Measurements from ENCODE around the gene ADGRD1.

The ADGRD1 gene

GRCh38 chr12:131008131-131008912 lies 54.6 kb downstream of the ADGRD1 start:
- no peak for DNase-seq

- DNase-seq = no peak
These were observed 55.2 kb downstream of the ADGRD1 start for GRCh38 chr12:131008913-131009270.

- DNase-seq = no peak
These were observed 56.1 kb downstream of the ADGRD1 start for GRCh38 chr12:131009595-131010395.

GRCh38 chr12:131010396-131011131 lies 56.9 kb downstream of the ADGRD1 start:
- DNase-seq = no peak

- no peak for DNase-seq
These were observed 57.7 kb downstream of the ADGRD1 start for GRCh38 chr12:131011165-131012079.

- no peak for DNase-seq
These were observed 58.8 kb downstream of the ADGRD1 start for GRCh38 chr12:131012279-131013069.

- no peak for DNase-seq
These were observed 59.4 kb downstream of the ADGRD1 start for GRCh38 chr12:131013118-131013517.

GRCh38 chr12:131014343-131014742 lies 60.6 kb downstream of the ADGRD1 start:
- no peak for DNase-seq

- DNase-seq = no peak
These were observed 62.1 kb downstream of the ADGRD1 start for GRCh38 chr12:131015581-131016337.

- no peak for DNase-seq
These were observed 63.8 kb downstream of the ADGRD1 start for GRCh38 chr12:131017477-131017991.

GRCh38 chr12:131018019-131018620 lies 64.4 kb downstream of the ADGRD1 start:
- DNase-seq = no peak

GRCh38 chr12:131018808-131019397 lies 65.2 kb downstream of the ADGRD1 start:
- no peak for DNase-seq

GRCh38 chr12:131020326-131021153 lies 66.8 kb downstream of the ADGRD1 start:
- DNase-seq = no peak

GRCh38 chr12:131021154-131021541 lies 67.4 kb downstream of the ADGRD1 start:
- DNase-seq = no peak

- no peak for DNase-seq
These were observed 70.3 kb downstream of the ADGRD1 start for GRCh38 chr12:131024026-131024425.

- DNase-seq = no peak
These were observed 71.0 kb downstream of the ADGRD1 start for GRCh38 chr12:131024721-131025120.

- no peak for DNase-seq
These were observed 71.5 kb downstream of the ADGRD1 start for GRCh38 chr12:131025234-131025633.

- no peak for DNase-seq
These were observed 72.4 kb downstream of the ADGRD1 start for GRCh38 chr12:131025939-131026702.

All from CD4-positive, alpha-beta T cell treated with Interleukin-6 for 4 hours (primary cell).